CD4-positive, alpha-beta T cell treated with Interleukin-12 subunit alpha and Interleukin-12 subunit beta, for 1 hour (primary cell): ENCODE results near the gene VWA1.
"Not testable (repeated sequence)": the region's sequence is repeated elsewhere in the genome, so short reads cannot be mapped to it uniquely, and the experiment has no call there.

Source experiments
- DNase-seq: peaks from one replicate; pipeline ENCODE4 v3.0.0-alpha.2; 2020

The VWA1 gene

DNA sequence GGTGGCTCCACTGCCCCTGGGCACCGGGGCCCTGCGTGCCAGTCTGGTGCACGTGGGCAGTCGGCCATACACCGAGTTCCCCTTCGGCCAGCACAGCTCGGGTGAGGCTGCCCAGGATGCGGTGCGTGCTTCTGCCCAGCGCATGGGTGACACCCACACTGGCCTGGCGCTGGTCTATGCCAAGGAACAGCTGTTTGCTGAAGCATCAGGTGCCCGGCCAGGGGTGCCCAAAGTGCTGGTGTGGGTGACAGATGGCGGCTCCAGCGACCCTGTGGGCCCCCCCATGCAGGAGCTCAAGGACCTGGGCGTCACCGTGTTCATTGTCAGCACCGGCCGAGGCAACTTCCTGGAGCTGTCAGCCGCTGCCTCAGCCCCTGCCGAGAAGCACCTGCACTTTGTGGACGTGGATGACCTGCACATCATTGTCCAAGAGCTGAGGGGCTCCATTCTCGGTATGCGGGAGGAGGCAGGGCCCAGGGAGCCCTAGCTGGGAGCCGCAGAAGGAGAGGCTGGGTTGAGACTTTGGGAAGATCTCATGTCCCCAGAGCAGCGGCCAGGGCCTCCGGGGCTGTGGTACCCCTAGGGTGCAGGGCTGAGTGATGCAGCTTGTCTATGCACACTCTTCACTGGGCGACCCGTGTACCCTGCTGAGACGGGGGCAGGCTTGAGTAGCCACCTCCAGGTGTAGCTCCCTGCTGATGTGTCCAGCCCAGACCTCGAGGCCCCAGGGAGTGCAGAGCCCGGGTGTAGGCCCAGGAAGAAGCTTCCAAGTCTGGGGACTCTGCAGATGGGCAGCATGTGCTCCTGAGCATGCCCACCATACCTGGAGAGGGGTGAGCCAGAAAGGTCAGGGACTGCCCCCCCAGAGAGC, 1.8 kb downstream of the VWA1 start:
- DNase-seq: no peak

DNA sequence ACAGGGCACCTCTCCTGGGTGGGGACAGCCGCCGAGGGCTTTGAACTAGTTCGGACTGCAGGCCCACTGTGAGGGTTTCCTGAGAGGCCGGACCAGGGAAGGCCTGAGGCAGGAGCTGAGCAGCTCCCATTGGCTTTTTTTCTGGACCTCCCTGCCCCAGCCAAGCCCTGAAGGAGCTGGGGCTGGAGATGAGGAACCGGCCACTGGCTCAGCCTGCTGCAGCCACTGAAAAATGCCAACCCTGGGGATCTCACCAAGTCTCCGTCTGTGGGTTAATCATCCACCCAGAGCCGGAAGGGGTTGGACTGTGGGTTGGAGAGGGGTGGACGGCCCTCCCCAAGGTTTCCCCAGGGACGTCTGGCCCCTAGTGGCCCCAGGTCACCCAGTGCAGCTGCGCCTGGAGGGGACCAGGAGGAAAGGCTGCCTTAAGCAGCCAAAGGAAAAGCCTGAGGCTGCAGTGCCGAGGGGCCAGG, 2.5 kb downstream of the VWA1 start:
- DNase-seq: no peak

DNA sequence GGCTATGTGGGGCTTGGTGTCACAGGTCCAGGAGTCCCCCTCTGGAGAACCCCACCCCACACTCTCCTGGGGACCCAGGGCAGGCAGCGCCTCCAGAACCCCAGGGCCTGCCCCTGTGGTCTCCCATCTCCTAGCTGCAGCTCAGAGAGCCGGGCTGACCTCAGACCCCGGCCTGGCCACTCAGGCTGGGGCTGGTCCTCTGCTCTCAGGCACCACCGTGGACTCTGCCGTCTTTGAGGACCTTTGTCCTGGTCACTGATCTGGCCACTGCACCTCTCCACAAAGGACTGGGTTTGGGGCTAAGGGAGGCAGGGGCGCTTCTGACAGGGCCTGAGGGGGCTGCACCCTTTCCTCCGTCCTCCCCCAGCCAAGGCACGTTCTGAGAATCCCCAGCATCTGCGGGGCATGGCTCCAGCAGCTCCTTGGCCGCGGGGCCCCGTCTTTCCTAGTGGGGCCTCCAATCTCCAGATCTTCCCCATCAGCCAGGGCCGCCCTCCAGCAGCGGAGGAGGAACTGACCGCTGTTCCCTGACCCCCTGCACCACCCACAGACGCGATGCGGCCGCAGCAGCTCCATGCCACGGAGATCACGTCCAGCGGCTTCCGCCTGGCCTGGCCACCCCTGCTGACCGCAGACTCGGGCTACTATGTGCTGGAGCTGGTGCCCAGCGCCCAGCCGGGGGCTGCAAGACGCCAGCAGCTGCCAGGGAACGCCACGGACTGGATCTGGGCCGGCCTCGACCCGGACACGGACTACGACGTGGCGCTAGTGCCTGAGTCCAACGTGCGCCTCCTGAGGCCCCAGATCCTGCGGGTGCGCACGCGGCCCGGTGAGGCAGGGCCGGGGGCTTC, 3.3 kb downstream of the VWA1 start:
- DNase-seq: no peak

DNA sequence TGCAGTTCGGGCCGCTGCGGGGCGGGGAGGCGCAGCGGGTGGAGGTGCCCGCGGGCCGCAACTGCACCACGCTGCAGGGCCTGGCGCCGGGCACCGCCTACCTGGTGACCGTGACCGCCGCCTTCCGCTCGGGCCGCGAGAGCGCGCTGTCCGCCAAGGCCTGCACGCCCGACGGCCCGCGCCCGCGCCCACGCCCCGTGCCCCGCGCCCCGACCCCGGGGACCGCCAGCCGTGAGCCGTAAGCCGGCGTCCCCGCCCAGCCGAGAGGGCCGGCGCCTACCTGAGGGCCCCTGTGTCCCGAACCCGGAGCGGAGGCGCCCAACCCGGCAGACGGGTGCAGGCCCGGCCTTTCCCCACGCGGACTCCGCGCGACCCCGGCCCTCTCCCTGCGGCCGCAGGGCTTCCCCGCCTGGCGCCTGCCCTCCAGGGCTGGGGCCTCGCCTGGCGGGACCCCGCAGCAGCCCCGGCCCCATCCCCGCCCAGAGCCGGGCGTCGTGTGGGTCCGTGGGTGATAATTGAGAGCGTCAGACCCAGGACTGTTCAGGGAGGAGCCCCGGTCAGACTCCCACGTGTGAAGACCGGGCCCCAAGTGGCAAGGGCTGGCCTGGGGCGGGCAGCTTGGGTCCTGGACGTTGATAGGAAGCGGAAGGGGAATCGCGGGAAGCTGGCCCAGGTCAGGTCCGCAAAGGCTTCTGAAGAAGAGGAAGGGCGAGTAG, 4.2 kb downstream of the VWA1 start:
- no peak for DNase-seq

DNA sequence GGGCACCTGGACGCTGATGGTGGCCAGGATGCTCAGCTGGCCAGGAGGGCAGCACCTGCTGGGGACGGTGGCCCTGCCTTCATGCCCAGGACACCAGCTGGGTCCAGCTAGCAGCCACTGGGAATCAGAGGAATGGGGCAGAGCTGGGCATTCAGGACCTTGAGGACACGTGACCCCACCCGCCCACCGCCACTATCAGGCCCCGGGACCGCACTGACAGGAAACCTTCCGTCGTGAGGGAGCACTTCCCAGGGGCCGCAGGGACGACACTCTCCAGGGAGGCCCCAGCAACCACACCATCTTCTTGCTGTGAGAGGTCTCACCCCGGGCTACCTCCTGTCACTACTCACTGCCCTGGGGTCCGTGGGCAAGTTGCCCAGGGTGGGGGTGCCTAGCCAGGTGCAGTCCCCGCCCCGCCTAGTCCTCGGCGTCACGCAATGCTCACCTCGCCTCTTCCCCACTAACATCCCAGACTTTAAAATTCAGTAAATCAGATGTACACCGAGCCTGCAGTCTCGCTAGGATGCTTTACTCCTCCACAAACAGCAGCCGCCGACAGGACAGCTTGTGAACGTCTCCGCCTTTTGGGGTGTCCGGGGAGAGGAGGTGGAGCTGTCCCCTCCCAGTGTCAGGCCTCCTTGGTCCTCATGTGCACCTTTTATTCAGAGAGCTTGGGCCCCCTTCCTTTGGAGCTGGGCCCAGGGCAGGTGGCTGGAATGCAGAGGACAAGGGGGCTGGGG, 4.9 kb downstream of the VWA1 start:
- DNase-seq: no peak

DNA sequence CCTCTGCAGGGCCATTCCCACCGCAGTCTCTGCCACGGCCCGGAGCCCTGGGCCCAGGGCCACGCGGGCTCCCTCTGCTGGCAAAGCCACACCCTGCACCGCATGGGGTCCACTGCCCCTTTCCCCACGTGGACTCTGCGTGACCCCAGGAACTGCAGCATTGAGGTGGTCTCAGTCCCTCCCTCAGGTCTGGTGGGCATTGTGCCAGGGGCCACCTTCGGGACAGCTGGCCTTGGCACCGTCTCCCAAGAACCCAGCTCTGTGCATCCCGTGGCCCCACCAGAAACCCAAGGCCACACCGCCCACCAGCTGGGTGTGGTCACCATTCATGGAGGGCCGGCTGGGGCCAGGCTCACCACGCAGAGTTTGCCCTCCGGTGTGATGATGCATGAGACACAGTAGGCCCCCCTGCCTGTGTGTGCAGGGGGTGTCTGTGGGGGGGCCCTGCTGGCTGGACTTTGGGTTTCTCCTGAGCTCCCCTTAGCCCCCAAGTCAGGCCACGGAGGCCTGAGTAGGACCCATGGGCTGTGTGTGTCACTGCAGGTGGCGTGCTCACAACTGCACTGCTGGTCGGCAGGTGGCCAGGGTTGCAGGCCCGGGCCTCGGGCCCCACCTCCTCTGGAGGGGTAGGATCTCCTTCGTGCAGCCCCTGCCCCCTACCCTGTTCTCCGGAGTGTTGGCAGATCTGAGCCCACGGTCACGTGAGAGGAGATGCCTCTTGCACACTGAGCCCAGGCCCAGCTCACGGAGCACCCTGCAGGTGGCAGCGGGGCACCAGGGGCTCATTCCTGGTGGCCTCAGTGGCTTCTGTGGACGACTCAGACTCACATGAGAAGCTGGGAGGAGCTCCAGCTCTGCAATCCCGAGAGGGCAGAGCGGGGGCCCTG, 5.8 kb downstream of the VWA1 start:
- peak; percentile 54 for DNase-seq

DNA sequence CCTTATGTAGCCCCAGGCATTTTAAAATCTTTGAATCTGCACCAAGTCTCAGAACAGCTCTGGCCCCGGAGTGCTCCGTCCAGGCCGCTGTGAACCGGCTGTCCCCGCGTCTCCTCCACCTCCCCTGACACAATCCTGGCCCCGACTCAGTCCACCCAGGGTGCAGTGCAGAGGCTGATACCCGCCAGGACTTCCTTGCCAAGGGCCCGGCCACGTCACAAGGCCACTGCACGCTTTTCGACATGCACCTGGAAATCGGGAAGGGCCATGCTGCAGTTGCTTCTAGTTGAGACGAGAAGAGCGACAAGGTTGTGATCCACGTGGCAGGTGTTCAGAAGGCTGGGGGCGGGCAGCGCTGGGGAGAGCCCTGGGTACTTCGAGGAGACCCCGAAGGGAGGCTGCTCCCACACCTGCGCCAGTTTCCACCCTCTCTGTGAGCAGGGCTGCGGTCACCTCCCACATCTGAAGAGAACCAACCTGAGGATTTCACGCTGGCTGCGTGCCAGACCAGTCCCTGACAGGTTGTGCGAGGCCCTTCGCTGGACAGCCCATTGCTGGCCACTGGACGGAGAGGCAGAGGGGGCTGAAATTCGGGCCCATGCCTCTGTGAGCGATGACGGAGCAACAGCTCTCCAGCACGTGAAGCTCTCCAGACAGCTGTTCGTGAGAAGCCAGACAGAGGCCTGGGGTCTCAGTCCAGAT, 6.7 kb downstream of the VWA1 start:
- no peak for DNase-seq

DNA sequence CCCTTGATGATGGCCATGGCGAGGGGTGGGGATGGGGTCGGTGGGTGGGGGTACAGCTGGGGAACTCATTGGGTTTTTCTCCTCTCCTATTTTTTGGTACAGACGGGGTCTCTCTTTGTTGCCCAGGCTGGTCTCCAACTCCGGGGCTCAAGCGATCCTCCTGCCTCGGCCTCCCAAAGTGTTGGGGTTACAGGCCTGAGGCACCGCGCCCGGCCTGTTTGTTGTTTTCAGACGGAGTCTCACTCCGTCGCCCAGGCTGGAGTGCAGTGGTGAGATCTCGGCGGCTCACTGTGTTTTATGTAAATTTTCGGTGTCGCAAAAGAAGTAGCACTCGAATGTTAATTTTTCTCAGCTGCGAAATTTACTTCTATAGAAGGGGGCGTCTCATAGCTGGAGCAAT, 11.1 kb downstream of the VWA1 start:
- DNase-seq: not testable (repeated sequence)

DNA sequence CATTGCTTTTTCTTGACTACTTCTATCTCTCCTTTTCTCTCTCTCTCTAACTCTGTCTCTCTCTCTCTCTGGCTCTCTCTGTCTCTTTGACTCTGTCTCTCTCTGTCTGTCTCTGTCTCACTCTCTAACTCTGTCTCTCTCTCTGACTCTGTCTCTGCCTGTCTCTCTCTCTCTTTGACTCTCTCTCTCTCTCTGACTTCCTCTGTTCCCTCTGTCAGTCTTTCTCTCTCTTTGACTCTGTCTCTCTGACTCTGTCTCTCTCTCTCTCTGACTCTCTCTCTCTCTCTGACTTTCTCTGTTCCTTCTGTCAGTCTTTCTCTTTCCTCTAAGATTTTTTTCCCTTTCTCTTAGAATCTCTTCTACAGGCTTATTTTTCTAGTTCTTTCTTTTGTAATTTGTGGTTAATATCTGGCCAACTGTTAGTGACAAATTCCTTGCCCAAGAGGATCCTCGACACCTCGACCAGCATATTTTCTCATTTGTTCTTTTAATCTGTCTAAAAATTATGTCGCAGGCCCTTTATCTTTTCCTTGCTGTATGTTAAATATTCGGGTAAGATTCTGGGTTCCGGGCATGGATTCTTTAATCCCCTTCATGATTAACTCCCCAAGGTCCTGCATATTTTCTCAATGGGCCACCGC, 13.7 kb downstream of the VWA1 start, which contains the start of gene ATAD3C:
Gene ATAD3C (plus strand): TSS at position 591 of the 641 bp plus-strand sequence. CDS start 995 bp downstream, outside the sequence.
- no peak for DNase-seq

DNA sequence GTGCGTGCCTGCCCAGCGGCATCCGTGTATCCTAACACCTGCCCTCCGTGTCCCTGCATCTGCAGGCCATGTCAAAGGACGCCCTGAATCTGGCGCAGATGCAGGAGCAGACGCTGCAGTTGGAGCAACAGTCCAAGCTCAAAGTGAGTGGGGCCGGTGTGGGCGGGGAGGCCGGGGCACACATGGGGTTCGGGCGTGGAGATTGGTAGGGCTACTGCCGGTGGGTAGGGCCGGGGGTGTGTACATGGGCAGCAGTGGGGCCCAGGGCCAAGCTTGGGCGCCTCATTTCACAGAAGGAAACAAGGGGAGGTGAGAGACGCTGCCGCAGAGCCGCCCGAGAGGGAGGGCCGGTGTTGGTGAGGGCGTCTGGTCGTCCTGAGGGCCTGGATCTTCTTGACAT, 15.1 kb downstream of the VWA1 start:
- DNase-seq: not testable (repeated sequence)

DNA sequence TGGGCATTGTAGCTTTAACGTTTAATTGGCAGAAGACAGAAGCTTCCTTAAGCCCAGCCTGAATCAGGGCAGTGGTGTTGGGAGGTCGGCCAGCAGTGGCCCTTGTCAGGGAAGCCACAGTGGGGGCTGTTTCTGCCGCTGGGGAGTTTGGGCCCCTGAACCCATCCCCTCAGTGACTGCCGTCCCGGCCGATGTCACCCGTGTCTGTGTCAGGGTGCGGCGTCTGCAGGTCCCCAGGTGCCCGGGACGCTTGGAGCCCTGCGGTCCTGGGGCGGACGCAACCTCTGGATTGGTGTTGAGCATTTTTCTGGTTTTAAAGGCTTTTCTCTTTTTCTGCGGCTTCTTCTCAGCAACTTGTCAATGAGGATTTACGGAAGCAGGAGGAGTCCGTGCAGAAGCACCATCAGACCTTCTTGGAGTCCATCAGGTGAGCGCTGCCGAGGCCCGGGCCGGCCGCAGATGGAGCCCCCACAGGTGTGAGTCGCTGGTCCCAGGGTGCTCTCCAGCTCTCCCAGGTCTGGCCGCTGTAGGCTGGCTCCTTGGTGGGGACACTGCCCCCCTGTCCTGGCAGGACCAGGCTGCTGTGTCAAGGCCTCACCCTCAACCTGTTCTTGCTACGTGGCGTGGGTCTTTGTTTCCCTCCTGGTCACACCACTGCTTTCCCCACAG, 16.3 kb downstream of the VWA1 start:
- DNase-seq: no peak

DNA sequence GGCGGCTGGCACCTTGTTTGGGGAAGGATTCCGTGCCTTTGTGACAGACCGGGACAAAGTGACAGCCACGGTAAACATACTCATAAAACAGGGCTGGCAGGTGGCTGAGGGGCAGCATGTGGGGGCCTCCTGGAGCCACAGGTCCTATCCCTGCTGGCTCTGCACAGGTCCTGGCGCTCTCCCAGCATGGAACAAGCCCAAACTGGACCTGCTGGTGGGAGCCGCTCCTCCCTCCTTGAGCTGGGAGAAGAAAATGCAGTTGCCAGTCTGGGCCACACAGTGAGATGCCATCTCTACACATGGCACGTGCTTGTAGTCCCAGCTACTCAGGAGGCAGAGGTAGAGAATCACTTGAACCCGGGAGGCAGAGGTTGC, 16.9 kb downstream of the VWA1 start:
- not testable (repeated sequence) for DNase-seq

DNA sequence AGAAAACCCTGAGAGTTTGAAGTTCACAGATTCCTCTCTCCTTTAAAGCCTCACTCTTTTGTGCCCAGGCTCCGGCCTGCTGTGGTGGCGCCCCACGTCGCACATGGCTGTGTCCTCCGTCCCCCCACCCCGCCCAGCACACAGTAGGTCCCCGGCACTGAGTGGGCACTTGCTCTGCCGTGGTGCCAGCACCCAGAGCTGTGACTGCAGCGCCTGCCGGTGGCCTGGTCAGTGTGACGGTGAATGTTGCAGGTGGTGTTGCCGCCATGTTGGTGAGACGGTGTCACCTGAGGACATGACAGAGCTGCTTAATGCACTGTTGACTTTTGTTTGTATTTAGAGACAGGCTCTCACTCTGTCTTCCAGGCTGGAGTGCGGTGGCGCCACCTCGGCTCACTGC, 17.4 kb downstream of the VWA1 start:
- DNase-seq: no peak

DNA sequence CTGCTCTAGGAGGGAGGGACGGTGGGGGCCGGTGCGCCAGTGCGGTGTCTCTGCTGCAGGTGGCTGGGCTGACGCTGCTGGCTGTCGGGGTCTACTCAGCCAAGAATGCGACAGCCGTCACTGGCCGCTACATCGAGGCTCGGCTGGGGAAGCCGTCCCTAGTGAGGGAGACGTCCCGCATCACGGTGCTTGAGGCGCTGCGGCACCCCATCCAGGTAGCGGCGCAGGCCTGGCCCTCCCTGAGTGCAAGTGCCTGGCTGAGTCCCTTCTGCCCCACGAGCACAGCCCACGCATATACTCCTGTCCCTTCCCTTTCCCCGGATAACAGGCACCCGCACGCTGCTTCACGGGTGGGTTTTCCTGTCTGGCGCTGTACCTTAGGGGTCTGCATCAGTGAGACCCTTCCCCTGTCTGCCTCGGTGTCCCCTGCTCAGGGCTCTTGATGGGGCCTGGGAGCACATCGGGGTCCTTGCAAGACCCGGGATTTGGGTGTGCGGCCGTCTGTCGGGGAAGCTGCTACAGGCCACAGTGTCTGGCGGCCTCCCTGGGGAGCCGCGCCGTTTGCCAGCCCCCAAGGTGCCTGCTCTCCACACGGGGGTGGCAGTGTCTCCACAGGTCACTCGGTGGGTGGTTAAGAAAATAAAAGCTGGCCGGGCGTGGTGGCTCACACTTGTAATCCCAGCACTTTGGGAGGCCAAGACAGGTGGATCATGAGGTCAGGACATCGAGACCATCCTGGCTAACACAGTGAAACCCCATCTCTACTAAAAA, 19.0 kb downstream of the VWA1 start:
- DNase-seq: not testable (repeated sequence)

DNA sequence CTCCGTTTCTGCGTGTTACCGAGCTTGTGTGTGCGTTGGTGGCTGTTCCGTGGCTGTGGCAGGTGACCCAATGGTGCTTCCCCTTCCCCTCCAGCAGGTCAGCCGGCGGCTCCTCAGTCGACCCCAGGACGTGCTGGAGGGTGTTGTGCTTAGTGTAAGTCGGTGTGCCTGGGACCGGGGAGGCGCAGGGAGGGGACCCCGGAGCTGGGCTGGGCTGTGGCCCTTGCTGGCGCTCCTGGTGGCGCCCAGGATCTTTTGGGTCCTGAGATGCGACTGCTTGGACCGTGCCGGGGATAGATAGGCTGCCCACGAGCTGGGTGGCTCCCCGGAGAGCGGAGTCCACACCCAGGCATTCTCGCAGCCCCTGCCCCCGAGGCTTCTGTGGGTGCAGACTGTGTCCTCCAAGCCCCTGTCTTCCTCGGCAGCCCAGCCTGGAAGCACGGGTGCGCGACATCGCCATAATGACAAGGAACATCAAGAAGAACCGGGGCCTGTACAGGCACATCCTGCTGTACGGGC, 19.9 kb downstream of the VWA1 start:
- no peak for DNase-seq

DNA sequence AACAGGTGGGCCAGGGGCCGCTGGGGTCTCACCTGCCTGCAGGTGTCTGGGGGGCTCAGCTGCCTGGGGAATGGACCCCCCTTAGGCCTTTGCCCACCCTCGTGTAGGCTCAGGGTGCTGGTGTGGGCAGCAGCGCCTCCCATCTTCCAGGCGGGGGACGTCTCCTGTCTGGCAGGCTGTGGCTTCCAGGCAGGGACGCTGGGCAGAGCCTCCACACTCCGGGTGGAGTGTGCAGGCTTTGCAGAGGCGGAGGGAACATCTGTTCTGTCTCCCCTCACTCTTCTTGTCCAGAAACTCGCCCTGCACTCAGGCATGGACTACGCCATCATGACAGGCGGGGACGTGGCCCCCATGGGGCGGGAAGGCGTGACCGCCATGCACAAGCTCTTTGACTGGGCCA, 20.4 kb downstream of the VWA1 start:
- not testable (repeated sequence) for DNase-seq

DNA sequence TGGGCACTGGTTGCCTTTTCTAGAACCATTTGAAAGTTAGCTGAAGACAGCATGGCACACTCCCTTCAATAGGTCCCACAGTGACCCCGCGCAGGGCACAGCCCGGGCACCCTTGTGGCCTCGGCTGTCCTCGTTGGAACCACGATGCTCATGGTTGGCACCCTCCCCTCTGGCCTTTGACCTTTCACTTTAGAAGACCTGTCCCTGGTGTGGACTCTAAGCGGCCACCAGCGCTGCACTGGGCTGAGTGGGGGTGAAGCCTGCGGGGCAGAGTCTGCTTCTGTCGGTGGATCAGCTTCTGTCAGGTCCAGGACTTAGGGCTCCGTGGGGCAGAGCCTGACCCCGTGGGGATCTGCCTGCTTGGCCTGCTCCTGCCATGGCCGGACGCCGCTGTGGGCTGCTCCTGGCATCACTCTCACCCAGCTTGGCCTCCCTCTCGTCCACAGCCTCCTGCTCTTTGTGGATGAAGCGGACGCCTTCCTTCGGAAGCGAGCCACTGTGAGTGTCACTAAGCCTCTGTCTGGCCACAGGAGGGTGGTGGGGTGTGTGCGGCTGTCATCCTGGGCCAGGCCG, 21.3 kb downstream of the VWA1 start:
- DNase-seq: not testable (repeated sequence)

DNA sequence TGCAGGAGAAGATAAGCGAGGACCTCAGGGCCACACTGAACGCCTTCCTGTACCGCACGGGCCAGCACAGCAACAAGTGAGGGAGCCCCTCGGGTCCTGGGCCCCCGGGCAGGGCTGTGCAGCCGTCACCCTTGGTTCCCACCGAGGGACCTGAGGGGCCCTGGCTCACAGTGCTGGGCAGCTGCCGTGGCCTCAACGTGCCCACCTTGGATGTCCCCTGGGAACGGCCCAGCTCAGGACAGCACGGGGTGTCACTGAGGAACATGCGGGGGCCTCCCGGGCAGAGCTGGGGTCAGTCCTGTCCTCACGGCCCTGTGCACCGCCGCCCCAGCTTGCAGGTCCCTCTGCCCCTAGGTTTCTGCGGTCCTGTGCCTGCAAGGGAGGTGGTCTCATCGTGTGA, 23.7 kb downstream of the VWA1 start:
- DNase-seq: not testable (repeated sequence)
